SK-N-SH treated with all-trans-retinoic acid at 6 μM for 48 hours (cell line): Measurements from ENCODE around the gene STEAP2.

Source experiments
- ARNTL ChIP-seq: fragments of 450-650 bp; formaldehyde crosslinking; IDR thresholded peaks from 2 replicates; pipeline ENCODE4 v1.5.0; 2020; ENCODE audit warnings: low read depth, mild to moderate bottlenecking, moderate library complexity, borderline replicate concordance
- GLIS3 ChIP-seq: fragments of 250-450 bp; sonication (Bioruptor Pico); IDR thresholded peaks from 2 replicates; pipeline ENCODE4 v1.5.0; 2020; ENCODE audit warnings: mild to moderate bottlenecking, moderate library complexity
- ISL1 ChIP-seq: fragments of 250-450 bp; sonication (Bioruptor Pico); IDR thresholded peaks from 2 replicates; pipeline ENCODE4 v2.1.2; 2022; ENCODE audit warnings: mild to moderate bottlenecking, moderate library complexity
- PPARA ChIP-seq: fragments of 250-450 bp; sonication (Bioruptor Pico); IDR thresholded peaks from 2 replicates; pipeline ENCODE4 v1.5.0; 2020; ENCODE audit warnings: mild to moderate bottlenecking, borderline replicate concordance
- SNAI2 ChIP-seq: fragments of 250-450 bp; sonication (Bioruptor Pico); IDR thresholded peaks from 2 replicates; pipeline ENCODE4 v1.5.0; 2020; ENCODE audit warnings: mild to moderate bottlenecking, moderate library complexity
- TCF4 ChIP-seq: fragments of 250-450 bp; sonication (Bioruptor Pico); IDR thresholded peaks from 2 replicates; pipeline ENCODE4 v1.8.0; 2021; ENCODE audit warnings: mild to moderate bottlenecking, moderate library complexity, borderline replicate concordance
- ZC3H10 ChIP-seq: fragments of 250-450 bp; sonication (Bioruptor Pico); IDR thresholded peaks from 2 replicates; pipeline ENCODE4 v1.5.1; 2021; ENCODE audit warnings: mild to moderate bottlenecking, moderate library complexity
- ZFP3 ChIP-seq: fragments of 250-450 bp; sonication (Bioruptor Pico); IDR thresholded peaks from 2 replicates; pipeline ENCODE4 v1.5.0; 2020; ENCODE audit warnings: mild to moderate bottlenecking, moderate library complexity
- ZNF565 ChIP-seq: fragments of 450-650 bp; formaldehyde crosslinking; conservative IDR thresholded peaks from 2 replicates; pipeline ENCODE4 v1.5.0; 2020; ENCODE audit warnings: low read depth, mild to moderate bottlenecking, moderate library complexity
- ZNF70 ChIP-seq: fragments of 450-650 bp; formaldehyde crosslinking; IDR thresholded peaks from 2 replicates; pipeline ENCODE4 v1.5.0; 2020; ENCODE audit warnings: mild to moderate bottlenecking, moderate library complexity
- ZNF8 ChIP-seq: fragments of 450-650 bp; formaldehyde crosslinking; IDR thresholded peaks from 2 replicates; pipeline ENCODE4 v1.5.0; 2020; ENCODE audit warnings: mild to moderate bottlenecking, moderate library complexity
- TF ChIP-seq, protein P1 (sequence below): fragments of 250-450 bp; sonication (Bioruptor Pico); IDR thresholded peaks from 2 replicates; pipeline ENCODE4 v1.5.1; 2020; ENCODE audit warnings: low read depth, mild to moderate bottlenecking, moderate library complexity
- TF ChIP-seq, protein P2 (sequence below): fragments of 250-450 bp; sonication (Bioruptor Pico); IDR thresholded peaks from 2 replicates; pipeline ENCODE4 v1.8.0; 2021; ENCODE audit warnings: low read depth, mild to moderate bottlenecking, moderate library complexity, borderline replicate concordance

DNA sequence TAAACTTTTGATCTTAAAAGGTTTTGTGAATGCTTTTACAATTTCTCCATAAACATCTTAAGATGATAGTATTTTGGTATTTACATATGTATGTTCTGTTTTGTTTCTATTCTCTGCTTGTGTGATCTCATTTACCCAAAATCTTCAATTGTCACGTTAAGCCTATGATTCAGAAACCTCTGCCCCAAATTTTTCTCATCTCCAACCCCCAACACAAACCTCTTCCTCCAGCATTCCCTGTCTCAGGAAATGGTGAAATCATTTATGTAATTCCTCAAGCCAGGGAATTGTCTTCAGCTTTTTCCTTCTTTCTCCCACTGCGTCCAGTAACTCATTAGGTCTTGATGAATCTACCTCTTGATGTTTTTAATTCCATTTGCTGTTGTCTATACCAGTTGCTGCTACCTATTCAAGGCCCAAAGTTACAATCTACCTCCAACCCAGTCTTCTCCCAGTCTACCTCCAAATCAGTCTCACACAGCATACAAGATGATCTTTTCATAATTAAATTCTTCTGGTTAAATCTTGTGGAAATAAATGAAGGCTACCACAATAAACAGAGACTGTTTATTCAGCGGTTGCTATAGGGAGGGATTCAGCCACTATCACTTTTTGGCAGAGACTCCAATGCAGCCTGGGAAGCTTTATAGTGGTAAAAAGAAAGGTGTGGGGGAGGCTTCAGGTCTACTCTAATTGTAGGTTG is 39.2 kb downstream of the STEAP2 start:
- TF ChIP-seq ZNF565 (no peak), GLIS3 (no peak), TCF4 (CRISPR knock-in tag) (no peak), ARNTL (CRISPR knock-in tag) (no peak), SNAI2 (no peak), ZFP3 (CRISPR knock-in tag) (no peak), ZC3H10 (CRISPR knock-in tag) (no peak), PPARA (CRISPR knock-in tag) (no peak), ISL1 (CRISPR knock-in tag) (no peak), ZNF70 (CRISPR knock-in tag) (no peak), ZNF8 (no peak)
- TF ChIP-seq, protein P1, sequence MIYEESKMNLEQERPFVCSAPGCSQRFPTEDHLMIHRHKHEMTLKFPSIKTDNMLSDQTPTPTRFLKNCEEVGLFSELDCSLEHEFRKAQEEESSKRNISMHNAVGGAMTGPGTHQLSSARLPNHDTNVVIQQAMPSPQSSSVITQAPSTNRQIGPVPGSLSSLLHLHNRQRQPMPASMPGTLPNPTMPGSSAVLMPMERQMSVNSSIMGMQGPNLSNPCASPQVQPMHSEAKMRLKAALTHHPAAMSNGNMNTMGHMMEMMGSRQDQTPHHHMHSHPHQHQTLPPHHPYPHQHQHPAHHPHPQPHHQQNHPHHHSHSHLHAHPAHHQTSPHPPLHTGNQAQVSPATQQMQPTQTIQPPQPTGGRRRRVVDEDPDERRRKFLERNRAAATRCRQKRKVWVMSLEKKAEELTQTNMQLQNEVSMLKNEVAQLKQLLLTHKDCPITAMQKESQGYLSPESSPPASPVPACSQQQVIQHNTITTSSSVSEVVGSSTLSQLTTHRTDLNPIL, result no peak
- TF ChIP-seq, protein P2, sequence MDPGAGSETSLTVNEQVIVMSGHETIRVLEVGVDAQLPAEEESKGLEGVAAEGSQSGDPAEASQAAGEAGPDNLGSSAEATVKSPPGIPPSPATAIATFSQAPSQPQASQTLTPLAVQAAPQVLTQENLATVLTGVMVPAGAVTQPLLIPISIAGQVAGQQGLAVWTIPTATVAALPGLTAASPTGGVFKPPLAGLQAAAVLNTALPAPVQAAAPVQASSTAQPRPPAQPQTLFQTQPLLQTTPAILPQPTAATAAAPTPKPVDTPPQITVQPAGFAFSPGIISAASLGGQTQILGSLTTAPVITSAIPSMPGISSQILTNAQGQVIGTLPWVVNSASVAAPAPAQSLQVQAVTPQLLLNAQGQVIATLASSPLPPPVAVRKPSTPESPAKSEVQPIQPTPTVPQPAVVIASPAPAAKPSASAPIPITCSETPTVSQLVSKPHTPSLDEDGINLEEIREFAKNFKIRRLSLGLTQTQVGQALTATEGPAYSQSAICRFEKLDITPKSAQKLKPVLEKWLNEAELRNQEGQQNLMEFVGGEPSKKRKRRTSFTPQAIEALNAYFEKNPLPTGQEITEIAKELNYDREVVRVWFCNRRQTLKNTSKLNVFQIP (CRISPR knock-in tag), result no peak
